RWPE1 (cell line): ENCODE measurements around the gene PLIN5.

Experiments
- CTCF ChIA-PET: fragments of 350-600 bp; sonication (Branson Sonifier 250); formaldehyde crosslinking; extraction: SDS; loops from one replicate; lab custom pipeline; 2021; lab: Yijun Ruan, JAX
- POLR2A ChIA-PET: fragments of 400-600 bp; formaldehyde crosslinking; extraction: SDS; loops from one replicate; lab custom pipeline; 2020; ENCODE audit warnings: antibody characterized with exemption; ENCODE audit not compliant: low non-redundant PET; lab: Yijun Ruan, JAX
- DNase-seq: peaks from one replicate; pipeline ENCODE4 v3.0.0; 2012; ENCODE audit warnings: low spot score
- H3K27ac ChIP-seq: fragments of 450-650 bp; 2 replicates; pipeline ENCODE4 v1.5.1; 2017
- TF ChIP-seq, protein P1 (sequence below): fragments of 450-650 bp; conservative IDR thresholded peaks from 2 replicates; pipeline ENCODE4 v1.5.1; 2017; ENCODE audit warnings: low read depth, mild to moderate bottlenecking

Gene PLIN5

DNA sequence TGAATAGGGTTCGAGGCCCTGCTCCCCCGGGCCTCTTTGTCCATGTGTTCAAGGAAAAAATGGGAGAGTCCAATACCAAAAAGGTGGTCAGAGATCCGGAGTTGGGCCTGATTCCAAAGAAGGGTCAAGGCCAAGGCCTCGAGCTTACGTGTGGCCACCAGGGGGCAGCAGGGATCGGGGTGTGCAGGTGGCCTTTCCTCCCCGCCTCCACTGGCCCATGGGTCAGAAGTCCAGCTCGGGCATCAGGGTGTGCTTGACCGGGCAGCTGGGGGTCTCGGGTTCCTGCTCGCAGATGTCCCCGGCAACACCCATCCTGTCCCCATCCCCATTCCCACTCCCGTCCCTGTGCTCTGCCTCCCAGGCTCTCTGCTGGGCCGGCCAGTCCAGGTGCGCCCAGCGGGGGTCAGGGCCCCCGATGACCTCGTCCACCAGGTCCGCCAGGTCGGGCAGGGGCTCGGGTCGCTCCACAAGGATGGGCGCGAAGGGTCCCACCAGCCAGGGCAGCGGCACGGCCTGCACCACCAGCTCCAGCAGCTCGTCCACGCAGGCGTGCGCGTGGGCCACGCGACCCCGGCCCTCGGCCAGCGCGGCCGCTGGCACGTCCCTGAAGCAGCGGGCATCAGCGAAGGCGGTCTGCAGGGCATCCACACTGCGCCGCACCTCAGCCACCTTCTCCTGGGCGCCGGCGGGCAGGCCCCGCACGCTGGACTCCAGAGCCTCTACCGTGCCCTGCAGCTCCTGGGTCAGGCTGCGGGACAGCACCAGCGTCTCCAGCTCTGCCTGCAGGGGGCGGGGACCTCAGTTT is 11.5 kb downstream of the PLIN5 start:
- ChIA-PET POLR2A (no interaction called here), CTCF (interaction anchor here (0.6 to 3.2 kb wide), 10 partner anchors 11 to 1243 kb away, joined by 3 to 24 read pairs (median 3); partner anchors contain the start of gene PLIN5)
- TF ChIP-seq, protein P1, sequence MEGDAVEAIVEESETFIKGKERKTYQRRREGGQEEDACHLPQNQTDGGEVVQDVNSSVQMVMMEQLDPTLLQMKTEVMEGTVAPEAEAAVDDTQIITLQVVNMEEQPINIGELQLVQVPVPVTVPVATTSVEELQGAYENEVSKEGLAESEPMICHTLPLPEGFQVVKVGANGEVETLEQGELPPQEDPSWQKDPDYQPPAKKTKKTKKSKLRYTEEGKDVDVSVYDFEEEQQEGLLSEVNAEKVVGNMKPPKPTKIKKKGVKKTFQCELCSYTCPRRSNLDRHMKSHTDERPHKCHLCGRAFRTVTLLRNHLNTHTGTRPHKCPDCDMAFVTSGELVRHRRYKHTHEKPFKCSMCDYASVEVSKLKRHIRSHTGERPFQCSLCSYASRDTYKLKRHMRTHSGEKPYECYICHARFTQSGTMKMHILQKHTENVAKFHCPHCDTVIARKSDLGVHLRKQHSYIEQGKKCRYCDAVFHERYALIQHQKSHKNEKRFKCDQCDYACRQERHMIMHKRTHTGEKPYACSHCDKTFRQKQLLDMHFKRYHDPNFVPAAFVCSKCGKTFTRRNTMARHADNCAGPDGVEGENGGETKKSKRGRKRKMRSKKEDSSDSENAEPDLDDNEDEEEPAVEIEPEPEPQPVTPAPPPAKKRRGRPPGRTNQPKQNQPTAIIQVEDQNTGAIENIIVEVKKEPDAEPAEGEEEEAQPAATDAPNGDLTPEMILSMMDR: peak; percentile 71
- DNase-seq: no peak
- H3K27ac ChIP-seq: no peak overlapping the region

DNA sequence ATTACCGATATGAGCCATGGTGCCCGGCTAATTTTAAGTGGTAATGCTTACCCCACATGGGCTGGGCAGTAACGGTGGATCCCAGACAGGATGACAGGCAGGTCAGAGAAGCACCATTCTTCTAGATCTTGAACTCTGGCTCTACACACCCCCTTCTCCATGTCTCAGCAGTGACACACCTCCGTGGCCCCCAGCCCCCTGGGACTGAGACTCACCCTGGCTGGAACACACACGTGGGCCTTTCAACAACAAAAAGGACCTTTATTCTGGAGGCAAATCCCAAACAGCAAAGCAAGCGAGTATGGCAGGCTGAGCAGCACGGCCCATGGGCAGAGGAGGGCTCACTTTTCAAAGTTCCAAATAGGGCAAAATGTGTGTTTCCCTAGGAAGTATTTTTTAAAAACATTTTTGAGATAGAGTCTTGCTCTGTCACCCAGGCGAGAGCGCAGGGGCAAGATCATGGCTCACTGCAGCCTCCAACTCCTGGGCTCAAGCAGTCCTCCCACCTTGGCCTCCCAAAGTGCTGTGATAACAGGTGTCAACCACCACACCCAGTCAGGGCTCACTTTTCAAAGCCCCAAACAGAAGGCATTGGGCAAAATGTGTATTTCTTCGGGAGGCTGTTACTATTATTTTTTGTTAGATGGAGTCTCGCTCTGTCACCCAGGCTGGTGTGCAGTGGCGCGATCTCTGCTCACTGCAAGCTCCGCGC is 12.6 kb downstream of the PLIN5 start:
- no peak for DNase-seq
- peak overlapping the region; percentile 93 for H3K27ac ChIP-seq
- TF ChIP-seq, protein P1: no peak
- POLR2A ChIA-PET: no interaction called here
- CTCF ChIA-PET: interaction anchor here (0.6 to 3.2 kb wide), 9 partner anchors 12 to 1245 kb away, joined by 3 to 24 read pairs (median 3); partner anchors contain the start of gene PLIN5

DNA sequence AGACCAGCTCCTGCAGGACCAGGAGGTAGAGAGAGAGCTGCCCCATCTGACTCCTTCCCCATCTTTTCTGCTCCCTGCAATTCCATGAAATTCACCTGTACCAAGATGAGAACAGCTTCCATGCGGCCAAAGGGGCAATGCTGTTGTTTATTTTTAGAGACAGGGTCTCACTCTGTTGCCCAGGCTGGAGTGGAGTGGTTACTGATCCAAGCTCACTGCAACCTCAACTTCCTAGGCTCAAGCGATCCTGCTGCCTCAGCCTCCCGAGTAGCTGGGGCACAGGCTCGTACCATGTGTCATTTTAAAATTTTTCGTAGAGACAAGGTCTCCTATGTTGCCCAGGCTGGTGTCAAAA is 13.2 kb downstream of the PLIN5 start:
- POLR2A ChIA-PET: no interaction called here
- H3K27ac ChIP-seq: peak overlapping the region; percentile 93
- DNase-seq: no peak
- CTCF ChIA-PET: interaction anchor here (0.7 to 1.2 kb wide), 2 partner anchors 13 to 34 kb away, joined by 5 to 7 read pairs; partner anchors contain the start of gene PLIN5
- TF ChIP-seq, protein P1: no peak

DNA sequence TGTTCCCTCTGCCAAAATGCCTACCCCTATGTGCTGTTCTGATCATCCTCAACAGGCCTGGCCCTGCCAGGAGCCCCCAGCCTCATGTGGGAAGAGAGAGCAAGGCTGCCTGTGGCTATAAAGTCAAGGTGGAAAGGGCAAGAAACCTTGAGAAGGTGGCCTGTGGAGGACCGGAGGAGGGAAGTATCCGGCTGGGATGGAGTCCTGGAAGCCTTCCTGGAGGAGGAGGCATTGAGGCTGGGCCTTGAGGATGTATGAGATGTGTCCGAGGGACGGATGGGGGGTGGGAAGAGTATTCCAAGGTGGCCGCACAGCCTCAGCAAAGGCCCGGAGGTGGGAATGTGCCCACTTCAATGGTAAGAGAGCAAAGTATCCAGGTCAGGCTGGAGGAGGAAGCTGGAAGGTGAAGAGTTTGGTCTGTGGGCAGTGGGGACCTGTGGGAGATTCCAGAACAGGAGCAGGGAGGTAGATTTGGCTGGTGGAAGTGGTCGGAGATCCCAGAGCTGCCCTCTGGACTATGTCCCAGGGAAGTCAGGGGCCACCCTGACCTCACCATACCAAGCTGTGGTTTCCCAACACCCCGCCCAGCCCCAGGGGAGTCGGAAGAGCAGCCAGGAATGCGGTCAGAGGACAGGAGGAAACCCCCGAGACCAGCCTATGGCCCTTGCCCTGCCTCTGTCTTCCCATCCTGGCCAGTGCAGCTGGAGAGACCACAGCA is 13.7 kb downstream of the PLIN5 start:
- TF ChIP-seq, protein P1: no peak
- CTCF ChIA-PET: interaction anchor here (0.7 to 1.2 kb wide), 3 partner anchors 13 to 34 kb away, joined by 3 to 7 read pairs (median 5); partner anchors contain the start of gene PLIN5
- POLR2A ChIA-PET: no interaction called here
- no peak for DNase-seq
- H3K27ac ChIP-seq: peak overlapping the region; percentile 93

DNA sequence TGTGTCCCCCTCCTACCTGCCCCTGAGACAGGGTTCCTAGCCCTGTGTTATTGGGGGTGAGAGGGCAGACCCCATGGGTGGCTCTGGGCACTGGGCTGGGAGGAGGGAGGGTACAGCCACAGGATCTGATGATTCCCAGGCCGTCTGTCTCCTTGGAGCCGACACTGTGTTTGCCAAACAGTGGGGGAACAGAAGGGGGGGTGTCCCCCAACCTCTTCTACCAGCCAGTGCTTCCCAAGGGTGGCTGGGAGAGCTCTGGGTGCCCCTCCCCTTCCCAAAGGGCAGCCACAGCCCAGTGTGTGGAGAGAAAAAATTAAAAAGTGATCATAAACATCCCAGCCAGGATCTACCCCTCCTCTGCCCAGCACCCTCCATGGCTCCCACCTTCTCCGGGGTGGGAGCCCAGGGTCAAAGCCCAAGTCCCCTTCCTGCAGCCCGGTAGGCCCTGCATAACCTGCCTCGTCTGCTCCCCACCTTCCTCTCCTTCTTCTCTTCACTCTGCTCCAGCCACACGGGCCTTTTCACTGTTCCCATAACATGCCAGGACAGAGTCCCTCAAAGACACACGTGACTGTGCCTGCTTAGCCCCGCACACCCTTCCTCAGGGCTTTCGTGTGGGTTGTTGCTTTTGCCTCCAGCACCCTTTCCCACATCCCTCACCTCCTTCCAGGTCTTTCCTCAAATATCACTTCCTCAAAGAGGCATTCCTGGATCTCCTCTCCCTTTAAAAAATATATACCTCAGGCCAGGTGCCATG is 15.3 kb downstream of the PLIN5 start:
- H3K27ac ChIP-seq: peak overlapping the region; percentile 93
- ChIA-PET POLR2A (no interaction called here), CTCF (no interaction called here)
- DNase-seq: peak; percentile 34
- TF ChIP-seq, protein P1: no peak
